Loucy (cell line): ENCODE measurements around the gene SLC15A2.
"Not testable (repeated sequence)": the region's sequence is repeated elsewhere in the genome, so short reads cannot be mapped to it uniquely, and the experiment has no call there.

Source experiments
- CTCF ChIP-seq: fragments of 200-600 bp; sonication (generic); conservative IDR thresholded peaks from 2 replicates; pipeline ENCODE4 v1.5.1; 2014; ENCODE audit warnings: mild to moderate bottlenecking, antibody characterized with exemption, low read length
- EZH2phosphoT487 ChIP-seq: fragments of 200-600 bp; IDR thresholded peaks from 2 replicates; pipeline ENCODE4 v1.6.1; 2018; ENCODE audit warnings: antibody characterized with exemption, mild to moderate bottlenecking, moderate library complexity, borderline replicate concordance

- TF ChIP-seq CTCF, EZH2phosphoT487: not testable (repeated sequence)
These were observed 36.4 kb upstream of the SLC15A2 start for GRCh38 chr3:121857778-121858177.
